ENCODE results near the gene GRIN1.

Gene GRIN1

DNA sequence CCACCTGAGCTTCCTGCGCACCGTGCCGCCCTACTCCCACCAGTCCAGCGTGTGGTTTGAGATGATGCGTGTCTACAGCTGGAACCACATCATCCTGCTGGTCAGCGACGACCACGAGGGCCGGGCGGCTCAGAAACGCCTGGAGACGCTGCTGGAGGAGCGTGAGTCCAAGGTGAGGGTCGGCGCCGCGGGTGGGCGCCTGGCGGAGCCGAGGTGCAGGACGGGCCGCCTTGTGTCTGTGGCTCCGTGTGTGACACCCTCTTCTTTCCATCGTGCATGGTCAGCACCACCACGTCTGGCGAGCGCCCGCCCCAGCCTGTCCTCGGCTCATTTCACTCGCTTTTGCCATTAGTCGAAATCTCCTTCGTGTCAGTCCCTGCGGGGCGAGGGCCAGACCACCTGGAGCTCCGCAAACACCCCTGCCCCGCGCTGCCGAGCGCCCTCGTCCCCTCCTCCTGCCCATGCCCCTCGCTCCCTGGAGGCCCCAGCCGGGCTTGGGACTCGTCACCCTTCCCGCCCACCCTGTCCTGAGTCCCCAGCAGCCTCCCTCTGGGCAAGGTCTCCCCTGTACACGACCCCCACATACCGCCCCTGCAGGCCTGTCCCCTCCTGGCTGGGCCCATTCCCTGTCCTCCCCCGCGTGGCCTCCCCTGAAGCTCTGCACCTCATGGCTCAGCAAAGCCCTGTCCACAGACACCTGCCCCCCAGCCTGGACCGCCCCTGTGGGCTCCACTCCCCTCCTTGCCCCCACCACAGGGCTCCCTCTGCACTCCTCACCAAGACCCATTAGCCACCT lies 7.0 kb downstream of the GRIN1 start:
- no peak for DNase-seq
- no peaks in the 10 kb centered on the region for H3K9me3 ChIP-seq
- TF ChIP-seq, protein P1, sequence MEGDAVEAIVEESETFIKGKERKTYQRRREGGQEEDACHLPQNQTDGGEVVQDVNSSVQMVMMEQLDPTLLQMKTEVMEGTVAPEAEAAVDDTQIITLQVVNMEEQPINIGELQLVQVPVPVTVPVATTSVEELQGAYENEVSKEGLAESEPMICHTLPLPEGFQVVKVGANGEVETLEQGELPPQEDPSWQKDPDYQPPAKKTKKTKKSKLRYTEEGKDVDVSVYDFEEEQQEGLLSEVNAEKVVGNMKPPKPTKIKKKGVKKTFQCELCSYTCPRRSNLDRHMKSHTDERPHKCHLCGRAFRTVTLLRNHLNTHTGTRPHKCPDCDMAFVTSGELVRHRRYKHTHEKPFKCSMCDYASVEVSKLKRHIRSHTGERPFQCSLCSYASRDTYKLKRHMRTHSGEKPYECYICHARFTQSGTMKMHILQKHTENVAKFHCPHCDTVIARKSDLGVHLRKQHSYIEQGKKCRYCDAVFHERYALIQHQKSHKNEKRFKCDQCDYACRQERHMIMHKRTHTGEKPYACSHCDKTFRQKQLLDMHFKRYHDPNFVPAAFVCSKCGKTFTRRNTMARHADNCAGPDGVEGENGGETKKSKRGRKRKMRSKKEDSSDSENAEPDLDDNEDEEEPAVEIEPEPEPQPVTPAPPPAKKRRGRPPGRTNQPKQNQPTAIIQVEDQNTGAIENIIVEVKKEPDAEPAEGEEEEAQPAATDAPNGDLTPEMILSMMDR (IDR thresholded peaks at IDR 0.05), result no peak
- H3K4me3 ChIP-seq, result no peak overlapping the region
- H3K27ac ChIP-seq, result no peak overlapping the region
- intact Hi-C loops (cut with DNase I; ENCODE audit: low total_unique reads), result no loop called here
- no peaks in the 10 kb centered on the region for H3K36me3 ChIP-seq
- H3K4me1 ChIP-seq, result no peaks in the 10 kb centered on the region
- H3K27me3 ChIP-seq, result peaks cover 0 to 83% of the 10 kb centered on the region in 2 donors

DNA sequence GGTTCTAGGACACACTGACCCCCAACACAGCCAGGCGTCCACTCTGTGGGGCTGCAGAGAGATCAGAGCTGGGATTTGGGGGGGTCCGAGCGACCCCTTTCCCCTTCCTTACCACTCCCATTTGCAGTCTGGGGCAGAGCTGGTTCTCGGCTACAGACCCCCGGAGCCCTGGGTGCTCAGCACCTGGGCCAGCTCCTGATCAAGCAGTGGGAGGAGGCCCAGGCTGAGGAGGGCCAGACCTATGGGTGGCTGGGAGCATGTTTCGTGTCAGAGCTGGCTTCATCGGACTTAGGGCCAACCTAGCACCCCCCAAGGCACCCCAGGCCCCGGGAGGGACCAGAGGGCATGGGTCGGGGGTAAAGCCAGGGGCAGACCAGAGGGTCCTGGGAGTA lies 7.6 kb downstream of the GRIN1 start:
- Histone ChIP-seq H3K9me3 (no peaks in the 10 kb centered on the region), H3K4me3 (no peak overlapping the region), H3K27me3 (peaks cover 0 to 77% of the 10 kb centered on the region in 2 donors), H3K27ac (no peak overlapping the region), H3K36me3 (no peaks in the 10 kb centered on the region), H3K4me1 (no peaks in the 10 kb centered on the region)
- no peak for DNase-seq
- intact Hi-C loops (cut with DNase I; ENCODE audit: low total_unique reads), result no loop called here
- TF ChIP-seq, protein P1 (IDR thresholded peaks at IDR 0.05), result no peak

DNA sequence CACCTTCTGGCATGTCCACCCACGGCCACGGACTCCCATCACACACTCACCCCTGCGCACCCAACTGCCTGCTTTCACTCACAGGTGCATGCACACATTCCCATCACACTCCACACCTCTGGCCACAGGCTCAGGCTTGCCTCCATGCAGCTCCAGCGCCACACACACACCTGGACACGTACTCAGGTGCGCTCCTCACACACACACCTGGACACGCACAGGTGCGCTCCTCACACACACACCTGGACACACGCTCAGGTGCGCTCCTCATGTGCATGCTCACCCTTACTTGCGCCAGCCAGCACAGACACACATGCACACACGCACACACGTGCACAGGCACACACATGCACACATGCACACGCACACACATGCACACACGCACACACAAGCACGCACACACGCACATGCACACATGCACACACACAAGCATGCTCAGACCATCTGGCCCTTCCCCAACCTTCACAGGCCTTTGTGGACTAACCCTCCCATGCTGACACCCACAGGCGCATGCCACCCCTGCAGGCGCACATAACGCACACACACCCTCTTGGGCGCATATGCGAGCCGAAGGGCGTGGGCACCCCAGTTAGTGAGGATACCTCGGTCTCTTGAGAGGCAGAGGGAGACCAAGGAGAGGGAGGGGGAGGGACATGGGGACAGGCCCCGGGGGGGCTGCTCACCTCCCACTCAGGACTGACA lies 8.3 kb downstream of the GRIN1 start:
- DNase-seq, result no peak
- Histone ChIP-seq H3K4me1 (no peaks in the 10 kb centered on the region), H3K27ac (no peak overlapping the region), H3K36me3 (no peaks in the 10 kb centered on the region), H3K4me3 (no peak overlapping the region), H3K9me3 (no peaks in the 10 kb centered on the region), H3K27me3 (peaks cover 0 to 70% of the 10 kb centered on the region in 2 donors)
- intact Hi-C loops (cut with DNase I; ENCODE audit: low total_unique reads), result no loop called here
- TF ChIP-seq, protein P1 (IDR thresholded peaks at IDR 0.05), result no peak

DNA sequence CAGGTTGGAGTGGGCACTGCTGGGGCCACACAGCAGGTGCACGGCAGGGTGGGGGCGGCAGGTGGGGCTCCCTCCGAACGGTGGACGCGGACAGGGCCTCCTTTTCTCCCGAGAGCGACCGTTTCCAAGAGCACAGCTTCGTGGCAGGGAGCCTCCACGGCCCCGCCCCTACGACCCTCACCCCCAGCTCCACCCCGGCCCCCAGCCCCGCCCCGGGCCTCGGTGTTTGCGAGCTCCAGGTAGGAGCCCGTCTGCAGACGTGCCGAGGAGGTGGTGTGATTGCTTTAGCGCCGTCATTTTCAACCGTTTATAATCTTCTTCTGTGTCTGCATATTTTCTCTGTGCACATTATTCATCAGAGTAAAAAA lies 8.8 kb downstream of the GRIN1 start:
- no peak overlapping the region for H3K27ac ChIP-seq
- TF ChIP-seq, protein P1 (IDR thresholded peaks at IDR 0.05), result no peak
- DNase-seq, result no peak
- peaks cover 0 to 64% of the 10 kb centered on the region in 2 donors for H3K27me3 ChIP-seq
- intact Hi-C loops (cut with DNase I; ENCODE audit: low total_unique reads), result no loop called here
- H3K4me1 ChIP-seq, result no peaks in the 10 kb centered on the region
- H3K4me3 ChIP-seq, result no peak overlapping the region
- H3K9me3 ChIP-seq, result no peaks in the 10 kb centered on the region
- H3K36me3 ChIP-seq, result no peaks in the 10 kb centered on the region

DNA sequence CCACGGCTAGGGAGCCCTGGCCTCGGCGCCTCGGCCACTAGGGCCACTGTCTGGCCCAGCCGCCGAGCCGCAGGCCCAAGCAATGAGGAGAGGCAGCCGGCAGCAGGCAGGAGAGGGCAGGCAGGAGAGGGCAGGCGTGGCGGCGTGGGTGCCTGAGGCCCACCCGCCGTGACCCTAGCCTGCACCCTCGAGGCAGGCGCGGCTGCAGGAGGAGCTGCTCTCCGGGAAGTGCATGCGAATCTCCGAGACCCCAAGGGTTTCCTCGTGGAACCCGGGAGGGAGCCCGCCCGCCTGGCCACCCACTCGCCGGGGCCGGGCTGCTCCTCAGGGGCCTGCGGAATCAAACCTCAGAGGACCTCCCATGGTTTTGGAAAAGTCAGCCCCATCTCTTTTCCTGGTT lies 9.3 kb downstream of the GRIN1 start:
- H3K27ac ChIP-seq, result no peak overlapping the region
- H3K27me3 ChIP-seq, result peaks cover 0 to 60% of the 10 kb centered on the region in 2 donors
- no peak for DNase-seq
- no peak overlapping the region for H3K4me3 ChIP-seq
- H3K4me1 ChIP-seq, result no peaks in the 10 kb centered on the region
- intact Hi-C loops (cut with DNase I; ENCODE audit: low total_unique reads), result no loop called here
- H3K9me3 ChIP-seq, result no peaks in the 10 kb centered on the region
- H3K36me3 ChIP-seq, result no peaks in the 10 kb centered on the region
- TF ChIP-seq, protein P1 (IDR thresholded peaks at IDR 0.05), result no peak

All from tibial artery (tissue), 4 donors.